ENCODE measurements around the gene ESPN.
"Not testable (repeated sequence)": the region's sequence is repeated elsewhere in the genome, so short reads cannot be mapped to it uniquely, and the experiment has no call there.

The ESPN gene, protein sequence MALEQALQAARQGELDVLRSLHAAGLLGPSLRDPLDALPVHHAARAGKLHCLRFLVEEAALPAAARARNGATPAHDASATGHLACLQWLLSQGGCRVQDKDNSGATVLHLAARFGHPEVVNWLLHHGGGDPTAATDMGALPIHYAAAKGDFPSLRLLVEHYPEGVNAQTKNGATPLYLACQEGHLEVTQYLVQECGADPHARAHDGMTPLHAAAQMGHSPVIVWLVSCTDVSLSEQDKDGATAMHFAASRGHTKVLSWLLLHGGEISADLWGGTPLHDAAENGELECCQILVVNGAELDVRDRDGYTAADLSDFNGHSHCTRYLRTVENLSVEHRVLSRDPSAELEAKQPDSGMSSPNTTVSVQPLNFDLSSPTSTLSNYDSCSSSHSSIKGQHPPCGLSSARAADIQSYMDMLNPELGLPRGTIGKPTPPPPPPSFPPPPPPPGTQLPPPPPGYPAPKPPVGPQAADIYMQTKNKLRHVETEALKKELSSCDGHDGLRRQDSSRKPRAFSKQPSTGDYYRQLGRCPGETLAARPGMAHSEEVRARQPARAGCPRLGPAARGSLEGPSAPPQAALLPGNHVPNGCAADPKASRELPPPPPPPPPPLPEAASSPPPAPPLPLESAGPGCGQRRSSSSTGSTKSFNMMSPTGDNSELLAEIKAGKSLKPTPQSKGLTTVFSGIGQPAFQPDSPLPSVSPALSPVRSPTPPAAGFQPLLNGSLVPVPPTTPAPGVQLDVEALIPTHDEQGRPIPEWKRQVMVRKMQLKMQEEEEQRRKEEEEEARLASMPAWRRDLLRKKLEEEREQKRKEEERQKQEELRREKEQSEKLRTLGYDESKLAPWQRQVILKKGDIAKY

DNA sequence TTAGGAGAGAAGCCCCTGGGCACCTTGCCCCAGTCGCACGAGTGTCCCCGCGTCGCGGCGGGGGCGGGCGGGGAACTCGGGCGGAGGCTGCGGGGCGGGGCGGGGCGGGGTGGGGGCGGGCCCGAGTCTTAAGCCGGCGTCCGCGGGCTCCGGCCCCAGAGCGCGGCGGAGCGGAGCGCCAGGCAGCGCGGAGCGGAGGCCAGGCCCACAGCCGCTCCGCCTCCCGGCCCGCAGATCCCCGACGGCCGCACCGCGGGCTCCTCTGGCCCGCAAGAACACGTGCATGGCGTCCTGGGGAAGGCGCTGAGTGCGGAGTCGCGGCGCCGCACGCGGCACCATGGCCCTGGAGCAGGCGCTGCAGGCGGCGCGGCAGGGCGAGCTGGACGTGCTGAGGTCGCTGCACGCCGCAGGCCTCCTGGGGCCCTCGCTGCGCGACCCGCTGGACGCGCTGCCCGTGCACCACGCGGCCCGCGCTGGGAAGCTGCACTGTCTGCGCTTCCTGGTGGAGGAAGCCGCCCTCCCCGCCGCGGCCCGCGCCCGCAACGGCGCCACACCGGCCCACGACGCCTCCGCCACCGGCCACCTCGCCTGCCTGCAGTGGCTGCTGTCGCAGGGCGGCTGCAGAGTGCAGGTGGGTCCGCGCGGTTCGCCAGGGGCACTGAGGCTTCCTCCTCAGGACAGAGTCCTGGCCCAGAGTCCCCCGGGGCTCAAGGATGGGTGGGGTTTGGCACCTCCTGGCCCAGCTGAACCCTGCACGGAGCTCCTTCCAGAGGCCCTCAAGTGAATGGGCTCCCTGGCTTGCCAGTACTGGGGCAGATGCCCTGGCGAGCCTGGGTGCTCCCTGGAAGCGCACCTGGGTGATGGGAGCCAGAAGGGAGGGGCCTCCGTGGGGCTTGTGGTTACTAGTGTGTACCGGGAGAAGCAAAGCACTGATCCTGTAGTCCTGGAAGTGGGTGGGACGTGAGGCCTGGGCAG lies at the start of gene ESPN:
ESPN (plus strand) TSS at position 158 of the 975 bp plus-strand sequence; CDS start at position 338, 180 bp downstream.
- no peak for DNase-seq (ENCODE audit: low read depth)

- no peak for DNase-seq (ENCODE audit: low read depth)
These were observed 46.4 kb upstream of the ESPN start for GRCh38 chr1:6378096-6378746.

- DNase-seq (ENCODE audit: low read depth), result no peak
These were observed 44.5 kb upstream of the ESPN start for GRCh38 chr1:6380037-6380436.

GRCh38 chr1:6384135-6384534 lies 40.4 kb upstream of the ESPN start:
- no peak for DNase-seq (ENCODE audit: low read depth)

DNA sequence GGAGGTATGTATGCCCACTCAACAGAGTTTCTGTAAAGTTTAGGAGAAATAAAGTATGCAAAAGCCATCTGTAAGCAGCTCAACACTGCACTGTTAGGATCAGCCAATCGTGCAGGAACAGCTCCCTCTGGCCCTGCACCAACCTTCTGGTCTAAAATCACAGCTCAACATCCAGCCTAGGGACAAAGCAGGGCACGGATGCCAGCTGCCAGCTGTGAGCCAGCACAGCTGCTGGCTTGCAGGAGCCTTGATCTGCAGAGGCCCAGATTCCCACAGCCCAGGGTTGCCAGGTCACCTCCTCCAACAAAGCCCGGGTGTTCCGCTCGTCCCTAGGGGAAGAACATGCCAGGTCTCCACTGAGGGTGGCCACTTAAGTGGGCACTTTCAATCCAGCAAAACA lies 39.6 kb upstream of the ESPN start:
- no peak for DNase-seq (ENCODE audit: low read depth)

DNA sequence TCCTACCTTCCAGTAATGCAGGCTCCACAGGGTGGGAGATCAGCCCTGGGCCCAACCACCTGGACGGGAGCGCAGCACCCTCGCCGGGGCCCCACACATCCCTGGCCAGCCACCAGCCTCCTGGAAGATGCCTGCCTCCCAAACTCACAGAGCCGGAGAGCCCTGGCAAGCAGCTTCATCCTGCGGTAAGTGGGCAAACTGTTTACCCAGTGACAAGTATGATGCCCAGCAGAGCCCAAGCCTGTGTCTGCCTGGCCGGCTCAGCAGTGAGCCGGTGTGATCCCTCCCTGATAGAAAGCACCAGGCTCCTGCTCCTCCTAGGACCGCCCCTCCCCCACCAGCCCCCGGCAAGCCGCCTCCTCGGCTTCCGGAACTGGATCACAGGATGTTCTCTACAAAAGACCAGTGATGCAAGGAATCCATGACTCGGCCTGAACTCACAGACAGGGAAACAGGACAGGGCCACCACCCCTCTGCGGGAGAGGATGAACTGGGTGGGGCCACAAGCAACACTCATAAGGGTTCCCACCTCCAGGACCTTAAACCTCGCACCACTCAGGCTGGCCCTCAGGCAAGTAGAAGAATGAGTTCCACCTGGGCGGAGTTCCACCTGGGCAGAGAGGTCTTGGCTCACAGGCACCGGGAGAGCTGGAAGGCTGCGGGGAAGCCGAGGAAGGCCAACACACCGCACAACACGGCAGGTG lies 38.9 kb upstream of the ESPN start:
- DNase-seq (ENCODE audit: low read depth), result no peak

DNA sequence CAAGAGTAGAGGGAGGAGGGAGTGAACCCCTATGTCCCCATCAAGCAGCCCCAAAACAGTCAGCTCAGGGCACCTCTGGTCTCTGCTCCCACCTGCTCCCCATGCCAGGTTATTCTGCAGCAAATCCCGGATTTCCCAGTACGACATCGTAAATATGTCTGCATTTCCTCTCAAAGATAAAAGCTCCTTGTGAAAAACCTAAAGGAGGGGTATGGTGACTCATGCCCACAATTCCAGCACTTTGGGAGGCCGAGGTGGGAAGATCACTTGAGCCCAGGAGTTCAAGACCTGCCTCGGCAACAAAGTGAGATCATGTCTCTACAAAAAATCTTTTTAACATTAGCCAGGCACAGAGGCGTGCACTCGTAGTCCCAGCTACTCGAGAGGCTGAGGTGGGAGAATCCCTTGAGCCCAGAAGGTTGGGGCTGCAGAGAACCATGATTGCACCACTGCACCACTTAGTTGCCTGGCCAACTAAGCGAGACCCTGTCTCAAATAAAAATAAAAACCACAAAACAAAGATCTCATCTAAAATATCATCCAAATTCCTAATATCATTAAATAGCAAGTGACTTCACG lies 38.1 kb upstream of the ESPN start:
- no peak for DNase-seq (ENCODE audit: low read depth)

DNA sequence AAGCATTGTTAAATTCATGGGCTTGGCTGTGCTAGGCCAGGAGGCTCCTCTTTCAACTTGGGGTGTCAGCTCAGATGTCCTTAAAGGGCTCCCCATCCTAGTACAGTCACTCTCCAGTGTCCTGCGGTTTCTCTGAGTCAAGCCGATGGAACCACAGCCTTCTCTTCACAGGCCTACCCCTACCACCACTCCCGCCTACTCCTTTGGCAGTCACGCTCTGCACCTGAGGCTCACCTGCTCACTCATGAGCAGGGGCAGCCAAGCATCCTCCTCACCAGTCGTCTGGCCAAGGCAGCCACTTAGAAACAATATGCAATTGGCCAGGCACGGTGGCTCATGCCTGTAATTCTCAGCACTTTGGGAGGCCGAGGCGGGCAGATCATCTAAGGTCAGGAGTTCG lies 34.6 kb upstream of the ESPN start:
- no peak for DNase-seq (ENCODE audit: low read depth)

DNA sequence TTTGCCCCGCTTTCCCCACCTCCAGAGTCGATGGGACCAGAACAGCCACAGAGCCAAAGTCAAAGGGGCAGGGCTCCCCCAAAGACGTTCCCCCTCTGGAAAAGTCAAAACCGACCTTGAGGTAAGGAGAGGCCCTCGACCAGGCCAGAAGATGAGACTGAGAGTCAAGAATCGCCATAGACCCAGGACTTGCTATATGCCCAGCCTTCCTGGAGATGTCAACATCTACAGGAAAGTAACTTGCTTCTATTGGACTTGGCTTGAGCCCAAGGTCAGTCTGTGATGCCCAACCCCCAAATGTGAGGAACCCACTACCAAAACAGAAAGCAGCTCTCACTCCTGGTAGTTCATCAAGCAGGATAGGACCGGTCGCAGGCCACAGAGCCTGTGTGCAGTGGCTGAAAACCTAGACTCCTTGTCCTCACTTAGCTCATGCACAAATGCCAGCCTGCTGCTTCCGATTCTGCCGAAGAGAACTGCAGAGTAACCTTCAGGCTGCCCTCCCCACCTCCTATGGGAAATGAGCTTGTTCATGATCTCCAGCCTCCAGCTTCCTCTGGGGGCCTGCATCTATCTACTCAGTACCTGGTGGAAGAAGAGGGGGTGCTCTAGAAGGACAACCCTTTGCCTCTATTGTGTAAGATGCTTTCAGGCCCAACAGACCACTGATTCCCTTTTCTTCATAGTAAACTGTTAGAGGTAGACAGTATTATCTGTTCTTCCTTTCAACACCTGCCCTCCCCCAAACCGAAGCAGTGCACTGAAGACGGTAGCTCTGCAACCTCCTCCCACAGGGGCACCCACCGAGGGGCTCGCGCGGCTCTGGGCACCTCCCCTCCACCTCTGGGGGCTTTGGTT lies 32.4 kb upstream of the ESPN start:
- no peak for DNase-seq (ENCODE audit: low read depth)

- DNase-seq (ENCODE audit: low read depth), result no peak
These were observed 31.7 kb upstream of the ESPN start for GRCh38 chr1:6392809-6393399.

DNA sequence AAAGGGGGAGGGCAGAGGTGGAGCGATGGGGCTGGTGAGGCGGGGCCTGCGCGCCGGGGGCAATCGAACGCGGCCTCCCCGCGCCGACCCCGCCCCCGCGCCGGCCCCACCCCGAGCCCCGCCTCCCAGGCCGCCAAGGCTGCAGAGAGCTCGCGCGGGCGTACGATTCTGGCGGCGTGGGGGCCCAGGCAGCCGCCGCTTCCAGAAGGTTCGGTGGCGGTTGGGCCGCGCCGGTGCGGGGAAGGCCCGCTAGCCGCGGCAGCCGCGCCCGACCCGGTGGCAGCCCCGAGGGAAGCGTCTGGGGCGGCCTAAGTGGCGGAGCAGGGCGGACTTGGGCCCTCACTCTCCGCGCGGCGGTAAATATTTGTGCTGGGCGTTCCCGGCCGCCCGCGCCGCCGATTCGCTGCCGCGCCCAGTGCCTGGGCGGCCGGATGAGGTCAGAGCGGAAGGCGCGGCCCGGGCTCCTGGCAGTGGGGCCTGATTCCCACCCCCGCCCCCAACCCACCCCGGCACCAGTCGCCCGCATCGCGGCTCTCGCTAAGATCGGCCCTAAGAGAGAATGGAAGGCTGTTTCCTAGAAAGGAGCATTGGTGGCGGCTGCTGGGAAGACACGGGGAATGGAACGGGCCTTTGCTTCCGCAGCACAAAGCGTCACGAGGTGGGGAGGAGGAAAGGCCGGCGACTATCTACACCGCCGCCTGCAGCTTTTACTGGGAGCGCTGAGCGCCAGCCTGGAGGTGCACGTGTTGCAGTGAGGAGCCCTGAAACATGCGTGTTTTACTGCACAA lies 31.0 kb upstream of the ESPN start, which contains the start of gene ACOT7:
ACOT7 (minus strand) TSS at position 368 of the 788 bp plus-strand sequence. CDS start 368 bp downstream, outside the sequence.
- DNase-seq (ENCODE audit: low read depth), result peak; percentile 85

GRCh38 chr1:6395130-6395529 lies 29.4 kb upstream of the ESPN start:
- not testable (repeated sequence) for DNase-seq (ENCODE audit: low read depth)

GRCh38 chr1:6395781-6396244 lies 28.8 kb upstream of the ESPN start:
- DNase-seq (ENCODE audit: low read depth), result not testable (repeated sequence)

GRCh38 chr1:6396998-6397397 lies 27.6 kb upstream of the ESPN start:
- DNase-seq (ENCODE audit: low read depth), result no peak

DNA sequence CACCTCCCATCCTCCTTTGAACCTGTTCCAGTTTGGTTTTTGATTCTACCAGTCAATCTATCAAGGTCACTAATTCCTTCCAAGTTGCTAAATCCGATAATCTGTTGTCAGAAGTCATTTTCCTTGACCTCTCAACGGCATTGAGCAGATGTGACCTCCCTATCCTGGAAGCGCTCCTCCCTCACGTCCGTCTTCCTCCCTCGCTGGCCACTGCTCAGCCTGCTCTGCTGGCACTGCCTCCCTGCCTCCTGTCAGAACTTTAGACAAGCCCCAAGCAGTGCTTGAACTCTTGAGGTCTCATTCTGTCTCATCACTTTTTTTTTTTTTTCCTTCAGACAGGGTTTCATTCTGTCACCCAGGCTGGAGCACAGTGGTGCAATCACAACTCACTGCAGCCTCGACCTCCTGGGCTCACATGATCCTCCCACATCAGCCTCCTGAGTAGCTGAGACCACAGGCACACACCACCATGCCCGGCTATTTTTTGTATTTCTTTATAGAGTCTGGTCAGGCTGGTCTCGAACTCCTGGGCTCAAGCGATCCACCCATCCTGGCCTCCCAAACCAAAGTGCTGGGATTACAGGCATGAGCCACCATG lies 26.6 kb upstream of the ESPN start:
- DNase-seq (ENCODE audit: low read depth), result no peak

GRCh38 chr1:6399294-6399693 lies 25.3 kb upstream of the ESPN start:
- DNase-seq (ENCODE audit: low read depth), result no peak

- DNase-seq (ENCODE audit: low read depth), result no peak
These were observed 22.9 kb upstream of the ESPN start for GRCh38 chr1:6401673-6402072.

GRCh38 chr1:6408023-6408422 lies 16.6 kb upstream of the ESPN start:
- no peak for DNase-seq (ENCODE audit: low read depth)
